Cardiac muscle cell (in vitro differentiated cells and primary cell): ENCODE results near the gene KCTD6. TPM values are rescaled to one million over a fixed set of nuclear protein-coding genes. Genes with fewer than 3 reads are reported as not detected.

Source experiments
- DNase-seq, 2 donors: peaks; one replicate each; pipeline versions ENCODE4 v3.0.0 to v3.0.0-alpha.2; 2010 to 2017; ENCODE audit warnings: low read depth in 1 of 2, low spot score in 1 of 2
- H3K27ac ChIP-seq: fragments of 200-600 bp; sonication (generic); 2 replicates; pipeline ENCODE4 v1.5.1; 2016
- H3K27me3 ChIP-seq: fragments of 200-600 bp; sonication (generic); 2 replicates; pipeline ENCODE4 v1.6.0; 2016; ENCODE audit warnings: control low read depth
- H3K36me3 ChIP-seq: fragments of 200-600 bp; sonication (generic); 2 replicates; pipeline ENCODE4 v1.5.1; 2016; ENCODE audit warnings: control low read depth
- H3K4me1 ChIP-seq: fragments of 200-600 bp; sonication (generic); 2 replicates; pipeline ENCODE4 v1.8.1; 2017; ENCODE audit warnings: low read depth, mild to moderate bottlenecking, mixed run types
- H3K4me3 ChIP-seq: fragments of 200-600 bp; sonication (generic); 2 replicates; pipeline ENCODE4 v1.5.1; 2016; ENCODE audit warnings: mild to moderate bottlenecking
- H3K9me3 ChIP-seq: fragments of 200-600 bp; sonication (generic); 2 replicates; pipeline ENCODE4 v1.5.1; 2017; ENCODE audit warnings: low read depth, mild to moderate bottlenecking, control low read depth
- polyA plus RNA-seq: library from polyadenylated mRNA; unstranded; fragments of >200 nt; fragmentation: Nextera tagmentation; extraction: Ambion mirVana; gene quantifications from 2 replicates; pipeline ENCODE4 v1.2.1, GENCODE V29; 2016
- total RNA-seq: library from RNA; depleted of rRNA; stranded (reverse); fragments of >200 nt; gene quantifications from 2 replicates; pipeline ENCODE4 v1.2.3, GENCODE V29; 2016
- TF ChIP-seq, protein P1 (sequence below): IDR thresholded peaks from 2 replicates; pipeline ENCODE4 v1.5.1; 2012; ENCODE audit warnings: low read depth, mild to moderate bottlenecking, low read length

The KCTD6 gene
- total and polyA plus RNA-seq, 2 experiments from 2014 or later, result 15.7 to 31.0 TPM

DNA sequence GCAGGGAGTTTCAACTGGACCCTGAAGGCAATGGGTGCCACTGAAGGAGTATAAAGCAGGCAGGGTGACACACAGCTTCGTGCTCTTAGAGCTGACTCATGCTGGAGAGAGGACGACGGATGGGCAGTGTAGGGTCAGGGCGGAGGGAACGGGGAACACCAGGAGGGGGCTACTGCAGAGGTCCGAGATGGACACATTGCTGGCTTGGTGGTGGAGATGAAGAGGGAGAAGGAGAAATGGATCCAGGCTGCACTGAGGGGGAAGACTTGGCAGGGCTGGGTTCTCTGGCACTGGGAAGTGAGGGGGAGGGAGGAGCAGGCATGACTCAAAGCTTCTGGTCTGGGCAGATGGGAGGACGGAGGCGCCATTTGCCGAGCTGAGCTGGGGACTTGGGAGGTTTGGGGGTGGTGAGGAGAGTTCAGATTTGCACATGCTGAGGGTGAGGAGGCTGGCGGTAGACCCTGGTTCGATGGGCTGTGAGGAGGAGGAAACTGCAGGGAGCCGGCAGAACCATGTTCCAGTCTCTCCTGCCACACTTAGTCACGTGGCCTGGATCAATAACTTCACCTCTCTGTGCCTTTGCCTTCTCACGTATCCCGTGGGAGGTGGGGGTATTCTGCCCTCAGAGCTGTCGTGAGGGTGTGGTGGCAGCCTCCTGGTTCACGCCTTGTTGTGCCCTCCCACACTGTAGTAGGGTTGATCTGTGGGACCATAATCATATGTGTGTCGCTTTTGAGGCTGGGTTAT lies 4.6 kb upstream of the KCTD6 start:
- no peak overlapping the region for H3K27ac ChIP-seq
- DNase-seq, result peak in 1 of 2 donors; percentile 73
- H3K27me3 ChIP-seq, result no peaks in the 10 kb centered on the region
- no peaks in the 10 kb centered on the region for H3K9me3 ChIP-seq
- H3K4me3 ChIP-seq, result no peak overlapping the region
- no peaks in the 10 kb centered on the region for H3K36me3 ChIP-seq
- TF ChIP-seq, protein P1, sequence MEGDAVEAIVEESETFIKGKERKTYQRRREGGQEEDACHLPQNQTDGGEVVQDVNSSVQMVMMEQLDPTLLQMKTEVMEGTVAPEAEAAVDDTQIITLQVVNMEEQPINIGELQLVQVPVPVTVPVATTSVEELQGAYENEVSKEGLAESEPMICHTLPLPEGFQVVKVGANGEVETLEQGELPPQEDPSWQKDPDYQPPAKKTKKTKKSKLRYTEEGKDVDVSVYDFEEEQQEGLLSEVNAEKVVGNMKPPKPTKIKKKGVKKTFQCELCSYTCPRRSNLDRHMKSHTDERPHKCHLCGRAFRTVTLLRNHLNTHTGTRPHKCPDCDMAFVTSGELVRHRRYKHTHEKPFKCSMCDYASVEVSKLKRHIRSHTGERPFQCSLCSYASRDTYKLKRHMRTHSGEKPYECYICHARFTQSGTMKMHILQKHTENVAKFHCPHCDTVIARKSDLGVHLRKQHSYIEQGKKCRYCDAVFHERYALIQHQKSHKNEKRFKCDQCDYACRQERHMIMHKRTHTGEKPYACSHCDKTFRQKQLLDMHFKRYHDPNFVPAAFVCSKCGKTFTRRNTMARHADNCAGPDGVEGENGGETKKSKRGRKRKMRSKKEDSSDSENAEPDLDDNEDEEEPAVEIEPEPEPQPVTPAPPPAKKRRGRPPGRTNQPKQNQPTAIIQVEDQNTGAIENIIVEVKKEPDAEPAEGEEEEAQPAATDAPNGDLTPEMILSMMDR, result no peak
- peaks cover 22% of the 10 kb centered on the region for H3K4me1 ChIP-seq

DNA sequence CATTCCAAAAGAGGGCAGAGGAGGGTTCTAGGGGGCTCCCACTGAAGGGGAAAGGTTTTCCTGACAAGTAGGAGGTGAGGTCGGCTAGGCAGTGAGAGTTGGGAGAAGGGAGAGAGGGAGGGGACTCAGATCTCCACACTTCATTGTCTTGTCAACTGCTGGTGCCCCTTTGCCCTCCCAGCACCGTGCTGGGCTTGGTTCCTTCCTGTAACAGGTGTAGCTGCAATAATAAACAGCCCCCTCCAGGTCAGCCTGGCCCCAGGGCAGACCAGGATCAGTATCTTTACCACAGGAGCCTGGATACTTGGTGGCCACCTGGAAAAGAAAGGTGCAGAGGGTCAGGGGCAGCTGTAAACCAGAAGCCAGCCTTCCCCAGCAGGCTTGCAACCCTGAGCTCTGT lies 2.9 kb upstream of the KCTD6 start:
- H3K4me1 ChIP-seq, result peaks cover 20% of the 10 kb centered on the region
- no peaks in the 10 kb centered on the region for H3K27me3 ChIP-seq
- no peak for DNase-seq
- no peak overlapping the region for H3K27ac ChIP-seq
- TF ChIP-seq, protein P1, result no peak
- H3K36me3 ChIP-seq, result no peaks in the 10 kb centered on the region
- no peak overlapping the region for H3K4me3 ChIP-seq
- no peaks in the 10 kb centered on the region for H3K9me3 ChIP-seq

DNA sequence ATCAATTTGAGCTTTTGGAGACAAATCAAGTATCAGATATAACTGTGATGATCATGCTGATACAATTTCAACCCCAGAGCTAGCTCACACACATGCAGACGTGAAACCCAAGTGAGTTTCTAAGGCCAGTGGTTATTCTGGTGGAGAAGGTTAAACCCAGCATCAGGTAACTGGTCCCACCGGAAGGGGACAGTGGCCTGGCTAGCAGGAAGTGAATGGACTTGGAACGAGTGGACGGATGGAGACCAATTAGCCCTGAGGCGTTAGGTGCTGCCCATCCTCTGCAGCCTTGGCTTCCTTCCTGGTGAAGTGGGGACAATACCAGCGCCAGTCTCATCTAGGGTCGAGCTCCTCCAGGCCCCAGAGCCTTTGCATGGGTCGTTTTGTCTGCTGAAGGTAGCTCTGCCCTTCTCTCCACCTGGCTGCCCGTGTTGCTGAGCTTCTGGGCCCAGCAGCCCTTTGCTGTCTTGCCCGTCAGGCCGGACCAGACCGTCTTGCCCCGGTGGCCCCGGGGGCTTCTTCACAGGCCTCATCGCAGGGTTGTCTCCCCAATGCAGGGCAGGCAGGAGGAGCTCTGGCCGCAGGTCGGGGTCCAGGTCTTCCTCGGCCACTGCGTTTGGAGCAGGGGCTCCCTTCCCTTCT lies 915 bp upstream of the KCTD6 start:
- DNase-seq, result no peak
- H3K36me3 ChIP-seq, result no peaks in the 10 kb centered on the region
- no peaks in the 10 kb centered on the region for H3K9me3 ChIP-seq
- H3K4me3 ChIP-seq, result peak overlapping the region; percentile 19
- TF ChIP-seq, protein P1, result no peak
- H3K4me1 ChIP-seq, result peaks cover 11% of the 10 kb centered on the region
- H3K27me3 ChIP-seq, result no peaks in the 10 kb centered on the region
- no peak overlapping the region for H3K27ac ChIP-seq

DNA sequence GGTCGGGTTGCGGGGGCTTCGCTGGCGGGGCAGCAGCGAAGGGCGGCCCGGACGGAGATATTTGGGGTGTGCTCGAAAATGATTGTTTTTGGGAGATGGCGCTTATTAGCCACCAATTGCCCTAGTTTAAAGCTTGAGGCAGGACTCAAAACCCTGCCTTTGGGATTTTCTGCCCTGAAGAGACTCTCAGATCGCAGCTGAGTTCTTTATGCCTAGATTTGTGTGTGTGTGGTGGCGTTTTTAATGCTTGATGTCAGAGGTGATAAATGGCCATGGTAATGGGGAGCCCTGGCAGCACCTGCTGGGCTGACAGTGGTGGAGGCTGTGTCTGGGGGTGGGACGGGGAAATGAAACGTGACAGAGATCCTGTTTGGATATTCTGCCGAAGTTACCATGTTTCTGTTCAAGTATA lies 604 bp downstream of the KCTD6 start:
- H3K4me1 ChIP-seq, result peaks cover 15% of the 10 kb centered on the region
- H3K36me3 ChIP-seq, result no peaks in the 10 kb centered on the region
- TF ChIP-seq, protein P1, result no peak
- peak overlapping the region; percentile 81 for H3K27ac ChIP-seq
- no peaks in the 10 kb centered on the region for H3K27me3 ChIP-seq
- no peak for DNase-seq
- no peaks in the 10 kb centered on the region for H3K9me3 ChIP-seq
- H3K4me3 ChIP-seq, result peak overlapping the region; percentile 98

DNA sequence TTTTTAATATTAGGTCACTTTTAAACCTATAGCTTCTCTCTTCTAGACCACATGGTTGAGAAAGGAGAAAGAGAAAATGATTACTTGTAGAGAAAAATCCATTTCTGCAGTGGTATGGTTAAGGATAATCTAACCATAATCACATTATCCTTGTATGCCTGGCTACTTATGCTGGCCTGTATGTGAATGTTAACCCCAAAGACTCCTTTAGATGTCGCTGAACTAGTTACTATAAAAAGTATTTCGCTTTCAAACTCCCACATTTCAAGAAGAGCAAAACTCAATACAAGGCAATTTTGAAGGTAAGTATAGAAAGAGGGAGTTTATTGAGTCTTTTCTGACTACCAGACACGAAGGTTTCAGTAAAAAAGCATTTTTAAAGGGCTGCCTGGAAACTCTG lies 2.2 kb downstream of the KCTD6 start:
- DNase-seq, result no peak
- Histone ChIP-seq H3K27ac (no peak overlapping the region), H3K27me3 (no peaks in the 10 kb centered on the region), H3K4me3 (no peak overlapping the region), H3K4me1 (peaks cover 17% of the 10 kb centered on the region), H3K36me3 (no peaks in the 10 kb centered on the region), H3K9me3 (no peaks in the 10 kb centered on the region)
- TF ChIP-seq, protein P1, result peak; percentile 8
